ENCODE measurements around the gene THAP4.

THAP4 gene

GRCh38 chr2:241559323-241560161, 77.4 kb downstream of the THAP4 start:
- in situ Hi-C loops (cut with MboI; ENCODE audit: low pct_unique_long_range_greater_than_20kb, low sequenced_read_pairs): no loop called here
- DNase-seq: no peak

GRCh38 chr2:241558532-241559322, 78.2 kb downstream of the THAP4 start, which contains the start of gene BOK:
Gene BOK, plus strand, starts transcription at chr2:241558745. Its CDS starts 739 bp downstream, at chr2:241559484.
- in situ Hi-C loops (cut with MboI; ENCODE audit: low pct_unique_long_range_greater_than_20kb, low sequenced_read_pairs): no loop called here
- no peak for DNase-seq

GRCh38 chr2:241556746-241557145, 80.2 kb downstream of the THAP4 start:
- no peak for DNase-seq
- in situ Hi-C loops (cut with MboI; ENCODE audit: low pct_unique_long_range_greater_than_20kb, low sequenced_read_pairs): no loop called here

- in situ Hi-C loops (cut with MboI; ENCODE audit: low pct_unique_long_range_greater_than_20kb, low sequenced_read_pairs): no loop called here
- no peak for DNase-seq
These were observed 81.2 kb downstream of the THAP4 start for GRCh38 chr2:241555711-241556110.

GRCh38 chr2:241554610-241555322, 82.2 kb downstream of the THAP4 start:
- in situ Hi-C loops (cut with MboI; ENCODE audit: low pct_unique_long_range_greater_than_20kb, low sequenced_read_pairs): no loop called here
- no peak for DNase-seq

GRCh38 chr2:241553981-241554380, 83.0 kb downstream of the THAP4 start:
- in situ Hi-C loops (cut with MboI; ENCODE audit: low pct_unique_long_range_greater_than_20kb, low sequenced_read_pairs): no loop called here
- DNase-seq: no peak

GRCh38 chr2:241553512-241553830, 83.5 kb downstream of the THAP4 start:
- no peak for DNase-seq
- in situ Hi-C loops (cut with MboI; ENCODE audit: low pct_unique_long_range_greater_than_20kb, low sequenced_read_pairs): no loop called here

GRCh38 chr2:241551998-241552737, 84.8 kb downstream of the THAP4 start:
- no peak for DNase-seq
- in situ Hi-C loops (cut with MboI; ENCODE audit: low pct_unique_long_range_greater_than_20kb, low sequenced_read_pairs): no loop called here

GRCh38 chr2:241551599-241551997, 85.4 kb downstream of the THAP4 start:
- no peak for DNase-seq
- in situ Hi-C loops (cut with MboI; ENCODE audit: low pct_unique_long_range_greater_than_20kb, low sequenced_read_pairs): no loop called here

- no peak for DNase-seq
- in situ Hi-C loops (cut with MboI; ENCODE audit: low pct_unique_long_range_greater_than_20kb, low sequenced_read_pairs): no loop called here
These were observed 86.1 kb downstream of the THAP4 start for GRCh38 chr2:241550616-241551580.

- no peak for DNase-seq
- in situ Hi-C loops (cut with MboI; ENCODE audit: low pct_unique_long_range_greater_than_20kb, low sequenced_read_pairs): no loop called here
These were observed 88.5 kb downstream of the THAP4 start for GRCh38 chr2:241548451-241548835.

- in situ Hi-C loops (cut with MboI; ENCODE audit: low pct_unique_long_range_greater_than_20kb, low sequenced_read_pairs): no loop called here
- no peak for DNase-seq
These were observed 89.0 kb downstream of the THAP4 start for GRCh38 chr2:241547781-241548450.

GRCh38 chr2:241546771-241547498, 90.0 kb downstream of the THAP4 start:
- in situ Hi-C loops (cut with MboI; ENCODE audit: low pct_unique_long_range_greater_than_20kb, low sequenced_read_pairs): no loop called here
- no peak for DNase-seq

- DNase-seq: no peak
These were observed 91.2 kb downstream of the THAP4 start for GRCh38 chr2:241545523-241546473.

GRCh38 chr2:241545106-241545505, 91.9 kb downstream of the THAP4 start:
- in situ Hi-C loops (cut with MboI; ENCODE audit: low pct_unique_long_range_greater_than_20kb, low sequenced_read_pairs): no loop called here
- DNase-seq: no peak

More at GRCh38 chr2:241545523-241546473, 91.2 kb downstream of the THAP4 start:
- in situ Hi-C loops (cut with MboI; ENCODE audit: low pct_unique_long_range_greater_than_20kb, low sequenced_read_pairs): no loop called here

GRCh38 chr2:241542278-241542605, 94.7 kb downstream of the THAP4 start:
- no peak for DNase-seq
- in situ Hi-C loops (cut with MboI; ENCODE audit: low pct_unique_long_range_greater_than_20kb, low sequenced_read_pairs): no loop called here

Data from KBM-7 (cell line).